GM23338 (cell line): ENCODE results near the gene C11orf91.

Experiments used
- CREB1 ChIP-seq: fragments of 250-450 bp; sonication (Bioruptor Pico); IDR thresholded peaks from 2 replicates; pipeline ENCODE4 v1.5.0; 2020; ENCODE audit warnings: low read depth, mild to moderate bottlenecking, moderate library complexity
- EZH2 ChIP-seq: fragments of 200-600 bp; sonication (generic); IDR thresholded peaks from one replicate; pipeline ENCODE4 v1.8.0; 2017; ENCODE audit warnings: antibody characterized with exemption, mild to moderate bottlenecking, low read depth; ENCODE audit not compliant: unreplicated experiment
- EZH2phosphoT487 ChIP-seq: fragments of 200-600 bp; sonication (generic); IDR thresholded peaks from one replicate; pipeline ENCODE4 v1.8.1; 2018; ENCODE audit warnings: antibody characterized with exemption; ENCODE audit not compliant: unreplicated experiment
- JUNB ChIP-seq: IDR thresholded peaks from one replicate; pipeline ENCODE4 v1.6.1; 2016; ENCODE audit warnings: antibody characterized with exemption; ENCODE audit not compliant: unreplicated experiment
- NANOG ChIP-seq: IDR thresholded peaks from 2 replicates; pipeline ENCODE4 v1.6.1; 2016; ENCODE audit warnings: antibody characterized with exemption, borderline replicate concordance
- POLR2AphosphoS5 ChIP-seq: IDR thresholded peaks from 2 replicates; pipeline ENCODE4 v1.6.1; 2016; ENCODE audit warnings: antibody characterized with exemption, low read depth
- STAT1 ChIP-seq: IDR thresholded peaks from one replicate; pipeline ENCODE4 v1.6.1; 2016; ENCODE audit warnings: antibody characterized with exemption; ENCODE audit not compliant: unreplicated experiment
- ZNF114 ChIP-seq: fragments of 250-450 bp; sonication (Bioruptor Pico); IDR thresholded peaks from 2 replicates; pipeline ENCODE4 v1.5.0; 2020; ENCODE audit warnings: mild to moderate bottlenecking, moderate library complexity
- ZNF331 ChIP-seq: fragments of 250-450 bp; sonication (Bioruptor Pico); IDR thresholded peaks from 2 replicates; pipeline ENCODE4 v1.5.0; 2020; ENCODE audit warnings: low read depth, mild to moderate bottlenecking, moderate library complexity
- TF ChIP-seq, protein P1 (sequence below), 2 experiments: fragments of 200-600 bp in 1 of 2; sonication (generic) in 1 of 2; conservative IDR thresholded peaks; 2 replicates each; pipeline versions ENCODE4 v1.5.1 to v1.6.1; 2016 to 2017; ENCODE audit warnings: antibody characterized with exemption in 2 of 2, low read depth in 2 of 2, mild to moderate bottlenecking in 2 of 2, moderate library complexity in 1 of 2
- TF ChIP-seq, protein P2 (sequence below): IDR thresholded peaks from one replicate; pipeline ENCODE4 v1.6.1; 2018; ENCODE audit warnings: antibody characterized with exemption; ENCODE audit not compliant: unreplicated experiment
- TF ChIP-seq, protein P3 (sequence below): fragments of 250-450 bp; sonication (Bioruptor Pico); IDR thresholded peaks from 2 replicates; pipeline ENCODE4 v1.5.0; 2020; ENCODE audit warnings: mild to moderate bottlenecking, moderate library complexity
- TF ChIP-seq, protein P4 (sequence below): IDR thresholded peaks from 2 replicates; pipeline ENCODE4 v1.6.1; 2016; ENCODE audit warnings: antibody characterized with exemption

DNA sequence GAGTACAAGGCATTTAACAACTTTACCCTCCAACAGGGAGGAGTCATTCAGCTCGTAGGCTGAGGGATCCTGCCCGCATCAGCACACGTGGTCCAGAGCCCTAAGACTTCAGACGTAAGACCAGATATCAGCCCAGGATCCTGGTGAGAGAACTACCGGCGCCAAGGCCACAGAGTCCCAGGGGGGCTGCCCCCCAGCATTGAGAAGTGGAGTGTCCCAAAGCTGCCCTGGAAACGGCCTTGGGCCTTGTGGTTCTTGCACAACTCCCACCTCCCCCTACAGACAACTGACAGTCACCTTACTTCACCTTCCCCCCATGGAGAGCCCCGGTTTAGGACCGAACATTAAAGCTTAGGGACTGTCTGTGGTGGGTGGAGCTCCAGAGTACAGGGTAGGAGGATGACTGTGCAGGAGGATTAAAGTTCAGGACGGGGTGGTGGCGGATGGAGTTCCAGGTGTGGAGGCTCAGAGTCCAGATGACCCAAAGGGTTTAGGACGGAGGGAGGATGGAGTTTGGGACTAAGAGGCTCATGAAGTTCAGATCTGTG is 1.0 kb downstream of the C11orf91 start:
- TF ChIP-seq, protein P1, sequence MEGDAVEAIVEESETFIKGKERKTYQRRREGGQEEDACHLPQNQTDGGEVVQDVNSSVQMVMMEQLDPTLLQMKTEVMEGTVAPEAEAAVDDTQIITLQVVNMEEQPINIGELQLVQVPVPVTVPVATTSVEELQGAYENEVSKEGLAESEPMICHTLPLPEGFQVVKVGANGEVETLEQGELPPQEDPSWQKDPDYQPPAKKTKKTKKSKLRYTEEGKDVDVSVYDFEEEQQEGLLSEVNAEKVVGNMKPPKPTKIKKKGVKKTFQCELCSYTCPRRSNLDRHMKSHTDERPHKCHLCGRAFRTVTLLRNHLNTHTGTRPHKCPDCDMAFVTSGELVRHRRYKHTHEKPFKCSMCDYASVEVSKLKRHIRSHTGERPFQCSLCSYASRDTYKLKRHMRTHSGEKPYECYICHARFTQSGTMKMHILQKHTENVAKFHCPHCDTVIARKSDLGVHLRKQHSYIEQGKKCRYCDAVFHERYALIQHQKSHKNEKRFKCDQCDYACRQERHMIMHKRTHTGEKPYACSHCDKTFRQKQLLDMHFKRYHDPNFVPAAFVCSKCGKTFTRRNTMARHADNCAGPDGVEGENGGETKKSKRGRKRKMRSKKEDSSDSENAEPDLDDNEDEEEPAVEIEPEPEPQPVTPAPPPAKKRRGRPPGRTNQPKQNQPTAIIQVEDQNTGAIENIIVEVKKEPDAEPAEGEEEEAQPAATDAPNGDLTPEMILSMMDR (conservative IDR thresholded peaks at IDR 0.05; ENCODE audit: low read depth in 2 of 2), result no peak
- TF ChIP-seq EZH2, result no peak
- TF ChIP-seq, protein P2, sequence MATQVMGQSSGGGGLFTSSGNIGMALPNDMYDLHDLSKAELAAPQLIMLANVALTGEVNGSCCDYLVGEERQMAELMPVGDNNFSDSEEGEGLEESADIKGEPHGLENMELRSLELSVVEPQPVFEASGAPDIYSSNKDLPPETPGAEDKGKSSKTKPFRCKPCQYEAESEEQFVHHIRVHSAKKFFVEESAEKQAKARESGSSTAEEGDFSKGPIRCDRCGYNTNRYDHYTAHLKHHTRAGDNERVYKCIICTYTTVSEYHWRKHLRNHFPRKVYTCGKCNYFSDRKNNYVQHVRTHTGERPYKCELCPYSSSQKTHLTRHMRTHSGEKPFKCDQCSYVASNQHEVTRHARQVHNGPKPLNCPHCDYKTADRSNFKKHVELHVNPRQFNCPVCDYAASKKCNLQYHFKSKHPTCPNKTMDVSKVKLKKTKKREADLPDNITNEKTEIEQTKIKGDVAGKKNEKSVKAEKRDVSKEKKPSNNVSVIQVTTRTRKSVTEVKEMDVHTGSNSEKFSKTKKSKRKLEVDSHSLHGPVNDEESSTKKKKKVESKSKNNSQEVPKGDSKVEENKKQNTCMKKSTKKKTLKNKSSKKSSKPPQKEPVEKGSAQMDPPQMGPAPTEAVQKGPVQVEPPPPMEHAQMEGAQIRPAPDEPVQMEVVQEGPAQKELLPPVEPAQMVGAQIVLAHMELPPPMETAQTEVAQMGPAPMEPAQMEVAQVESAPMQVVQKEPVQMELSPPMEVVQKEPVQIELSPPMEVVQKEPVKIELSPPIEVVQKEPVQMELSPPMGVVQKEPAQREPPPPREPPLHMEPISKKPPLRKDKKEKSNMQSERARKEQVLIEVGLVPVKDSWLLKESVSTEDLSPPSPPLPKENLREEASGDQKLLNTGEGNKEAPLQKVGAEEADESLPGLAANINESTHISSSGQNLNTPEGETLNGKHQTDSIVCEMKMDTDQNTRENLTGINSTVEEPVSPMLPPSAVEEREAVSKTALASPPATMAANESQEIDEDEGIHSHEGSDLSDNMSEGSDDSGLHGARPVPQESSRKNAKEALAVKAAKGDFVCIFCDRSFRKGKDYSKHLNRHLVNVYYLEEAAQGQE, result no peak
- TF ChIP-seq POLR2AphosphoS5, result no peak
- no peak for TF ChIP-seq CREB1
- TF ChIP-seq ZNF331 (CRISPR knock-in tag), result no peak
- TF ChIP-seq EZH2phosphoT487, result no peak
- no peak for TF ChIP-seq STAT1
- no peak for TF ChIP-seq NANOG
- TF ChIP-seq, protein P3, sequence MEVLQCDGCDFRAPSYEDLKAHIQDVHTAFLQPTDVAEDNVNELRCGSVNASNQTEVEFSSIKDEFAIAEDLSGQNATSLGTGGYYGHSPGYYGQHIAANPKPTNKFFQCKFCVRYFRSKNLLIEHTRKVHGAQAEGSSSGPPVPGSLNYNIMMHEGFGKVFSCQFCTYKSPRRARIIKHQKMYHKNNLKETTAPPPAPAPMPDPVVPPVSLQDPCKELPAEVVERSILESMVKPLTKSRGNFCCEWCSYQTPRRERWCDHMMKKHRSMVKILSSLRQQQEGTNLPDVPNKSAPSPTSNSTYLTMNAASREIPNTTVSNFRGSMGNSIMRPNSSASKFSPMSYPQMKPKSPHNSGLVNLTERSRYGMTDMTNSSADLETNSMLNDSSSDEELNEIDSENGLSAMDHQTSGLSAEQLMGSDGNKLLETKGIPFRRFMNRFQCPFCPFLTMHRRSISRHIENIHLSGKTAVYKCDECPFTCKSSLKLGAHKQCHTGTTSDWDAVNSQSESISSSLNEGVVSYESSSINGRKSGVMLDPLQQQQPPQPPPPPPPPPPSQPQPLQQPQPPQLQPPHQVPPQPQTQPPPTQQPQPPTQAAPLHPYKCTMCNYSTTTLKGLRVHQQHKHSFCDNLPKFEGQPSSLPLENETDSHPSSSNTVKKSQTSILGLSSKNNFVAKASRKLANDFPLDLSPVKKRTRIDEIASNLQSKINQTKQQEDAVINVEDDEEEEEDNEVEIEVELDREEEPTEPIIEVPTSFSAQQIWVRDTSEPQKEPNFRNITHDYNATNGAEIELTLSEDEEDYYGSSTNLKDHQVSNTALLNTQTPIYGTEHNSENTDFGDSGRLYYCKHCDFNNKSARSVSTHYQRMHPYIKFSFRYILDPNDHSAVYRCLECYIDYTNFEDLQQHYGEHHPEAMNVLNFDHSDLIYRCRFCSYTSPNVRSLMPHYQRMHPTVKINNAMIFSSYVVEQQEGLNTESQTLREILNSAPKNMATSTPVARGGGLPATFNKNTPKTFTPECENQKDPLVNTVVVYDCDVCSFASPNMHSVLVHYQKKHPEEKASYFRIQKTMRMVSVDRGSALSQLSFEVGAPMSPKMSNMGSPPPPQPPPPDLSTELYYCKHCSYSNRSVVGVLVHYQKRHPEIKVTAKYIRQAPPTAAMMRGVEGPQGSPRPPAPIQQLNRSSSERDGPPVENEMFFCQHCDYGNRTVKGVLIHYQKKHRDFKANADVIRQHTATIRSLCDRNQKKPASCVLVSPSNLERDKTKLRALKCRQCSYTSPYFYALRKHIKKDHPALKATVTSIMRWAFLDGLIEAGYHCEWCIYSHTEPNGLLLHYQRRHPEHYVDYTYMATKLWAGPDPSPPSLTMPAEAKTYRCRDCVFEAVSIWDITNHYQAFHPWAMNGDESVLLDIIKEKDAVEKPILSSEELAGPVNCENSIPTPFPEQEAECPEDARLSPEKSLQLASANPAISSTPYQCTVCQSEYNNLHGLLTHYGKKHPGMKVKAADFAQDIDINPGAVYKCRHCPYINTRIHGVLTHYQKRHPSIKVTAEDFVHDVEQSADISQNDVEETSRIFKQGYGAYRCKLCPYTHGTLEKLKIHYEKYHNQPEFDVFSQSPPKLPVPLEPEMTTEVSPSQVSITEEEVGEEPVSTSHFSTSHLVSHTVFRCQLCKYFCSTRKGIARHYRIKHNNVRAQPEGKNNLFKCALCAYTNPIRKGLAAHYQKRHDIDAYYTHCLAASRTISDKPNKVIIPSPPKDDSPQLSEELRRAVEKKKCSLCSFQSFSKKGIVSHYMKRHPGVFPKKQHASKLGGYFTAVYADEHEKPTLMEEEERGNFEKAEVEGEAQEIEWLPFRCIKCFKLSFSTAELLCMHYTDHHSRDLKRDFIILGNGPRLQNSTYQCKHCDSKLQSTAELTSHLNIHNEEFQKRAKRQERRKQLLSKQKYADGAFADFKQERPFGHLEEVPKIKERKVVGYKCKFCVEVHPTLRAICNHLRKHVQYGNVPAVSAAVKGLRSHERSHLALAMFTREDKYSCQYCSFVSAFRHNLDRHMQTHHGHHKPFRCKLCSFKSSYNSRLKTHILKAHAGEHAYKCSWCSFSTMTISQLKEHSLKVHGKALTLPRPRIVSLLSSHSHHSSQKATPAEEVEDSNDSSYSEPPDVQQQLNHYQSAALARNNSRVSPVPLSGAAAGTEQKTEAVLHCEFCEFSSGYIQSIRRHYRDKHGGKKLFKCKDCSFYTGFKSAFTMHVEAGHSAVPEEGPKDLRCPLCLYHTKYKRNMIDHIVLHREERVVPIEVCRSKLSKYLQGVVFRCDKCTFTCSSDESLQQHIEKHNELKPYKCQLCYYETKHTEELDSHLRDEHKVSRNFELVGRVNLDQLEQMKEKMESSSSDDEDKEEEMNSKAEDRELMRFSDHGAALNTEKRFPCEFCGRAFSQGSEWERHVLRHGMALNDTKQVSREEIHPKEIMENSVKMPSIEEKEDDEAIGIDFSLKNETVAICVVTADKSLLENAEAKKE (CRISPR knock-in tag), result no peak
- no peak for TF ChIP-seq ZNF114 (CRISPR knock-in tag)
- no peak for TF ChIP-seq JUNB
- TF ChIP-seq, protein P4, sequence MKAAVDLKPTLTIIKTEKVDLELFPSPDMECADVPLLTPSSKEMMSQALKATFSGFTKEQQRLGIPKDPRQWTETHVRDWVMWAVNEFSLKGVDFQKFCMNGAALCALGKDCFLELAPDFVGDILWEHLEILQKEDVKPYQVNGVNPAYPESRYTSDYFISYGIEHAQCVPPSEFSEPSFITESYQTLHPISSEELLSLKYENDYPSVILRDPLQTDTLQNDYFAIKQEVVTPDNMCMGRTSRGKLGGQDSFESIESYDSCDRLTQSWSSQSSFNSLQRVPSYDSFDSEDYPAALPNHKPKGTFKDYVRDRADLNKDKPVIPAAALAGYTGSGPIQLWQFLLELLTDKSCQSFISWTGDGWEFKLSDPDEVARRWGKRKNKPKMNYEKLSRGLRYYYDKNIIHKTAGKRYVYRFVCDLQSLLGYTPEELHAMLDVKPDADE, result no peak
